ENCODE measurements around the gene HAUS7. TPM values are rescaled to one million over a fixed set of nuclear protein-coding genes. Genes with fewer than 3 reads are reported as not detected.

Gene HAUS7
- total RNA-seq, 1 experiment from 2014 or later = 59.9 TPM

DNA sequence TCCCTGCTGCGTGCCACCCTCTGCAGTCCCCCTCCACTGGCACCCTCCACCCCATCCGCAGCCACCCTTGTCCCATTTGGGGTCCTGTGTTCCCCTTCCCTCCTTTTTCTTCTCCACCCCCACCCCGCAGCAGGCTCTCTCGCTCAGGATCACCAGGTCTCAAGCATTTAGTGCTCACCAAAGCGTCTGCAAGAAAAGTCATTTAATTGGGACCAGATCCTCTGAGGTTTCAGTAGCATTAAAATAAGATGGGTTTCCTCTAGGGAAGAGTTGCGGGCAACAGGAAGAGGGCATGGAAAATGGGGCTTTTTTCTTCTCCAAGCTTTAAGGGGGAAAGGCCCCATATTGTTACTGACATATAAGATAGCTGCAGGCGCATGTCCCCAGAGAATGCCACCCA, 4.9 kb upstream of the HAUS7 start:
- Histone ChIP-seq H3K9me3 (ENCODE audit: control insufficient read depth, insufficient read depth, low read depth, low read length) (no peaks in the 10 kb centered on the region), H3K27ac (ENCODE audit: low read length) (no peak overlapping the region), H3K4me1 (ENCODE audit: control insufficient read depth, insufficient read depth, low read length) (no peaks in the 10 kb centered on the region), H3K27me3 (ENCODE audit: control insufficient read depth, insufficient read depth, low read length) (no peaks in the 10 kb centered on the region), H3K36me3 (ENCODE audit: control insufficient read depth, insufficient read depth, low read length) (no peaks in the 10 kb centered on the region), H3K4me3 (ENCODE audit: low read depth in 2 of 2, low read length in 2 of 2) (no peak overlapping the region; a peak in 1 of 4 replicates)
- ChIA-PET CTCF (no interaction called here), POLR2A (no interaction called here)
- BruUV-seq (replicated peaks) = no TSS peak
- ATAC-seq (no peak), DNase-seq (ENCODE audit: low read depth, low spot score) (no peak)
- in situ Hi-C loops (cut with HindIII; ENCODE audit: low pct_unique_long_range_greater_than_20kb, low sequenced_read_pairs) (no loop called here), intact Hi-C loops (cut with micrococcal nuclease; ENCODE audit: unreplicated experiment) (no loop called here)
- TF ChIP-seq POLR2AphosphoS5 (IDR thresholded peaks at IDR 0.05; ENCODE audit: low read depth, low read length) = no peak
- TF ChIP-seq, protein P1, sequence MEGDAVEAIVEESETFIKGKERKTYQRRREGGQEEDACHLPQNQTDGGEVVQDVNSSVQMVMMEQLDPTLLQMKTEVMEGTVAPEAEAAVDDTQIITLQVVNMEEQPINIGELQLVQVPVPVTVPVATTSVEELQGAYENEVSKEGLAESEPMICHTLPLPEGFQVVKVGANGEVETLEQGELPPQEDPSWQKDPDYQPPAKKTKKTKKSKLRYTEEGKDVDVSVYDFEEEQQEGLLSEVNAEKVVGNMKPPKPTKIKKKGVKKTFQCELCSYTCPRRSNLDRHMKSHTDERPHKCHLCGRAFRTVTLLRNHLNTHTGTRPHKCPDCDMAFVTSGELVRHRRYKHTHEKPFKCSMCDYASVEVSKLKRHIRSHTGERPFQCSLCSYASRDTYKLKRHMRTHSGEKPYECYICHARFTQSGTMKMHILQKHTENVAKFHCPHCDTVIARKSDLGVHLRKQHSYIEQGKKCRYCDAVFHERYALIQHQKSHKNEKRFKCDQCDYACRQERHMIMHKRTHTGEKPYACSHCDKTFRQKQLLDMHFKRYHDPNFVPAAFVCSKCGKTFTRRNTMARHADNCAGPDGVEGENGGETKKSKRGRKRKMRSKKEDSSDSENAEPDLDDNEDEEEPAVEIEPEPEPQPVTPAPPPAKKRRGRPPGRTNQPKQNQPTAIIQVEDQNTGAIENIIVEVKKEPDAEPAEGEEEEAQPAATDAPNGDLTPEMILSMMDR (IDR thresholded peaks at IDR 0.05) = no peak
- TF ChIP-seq, protein P2, sequence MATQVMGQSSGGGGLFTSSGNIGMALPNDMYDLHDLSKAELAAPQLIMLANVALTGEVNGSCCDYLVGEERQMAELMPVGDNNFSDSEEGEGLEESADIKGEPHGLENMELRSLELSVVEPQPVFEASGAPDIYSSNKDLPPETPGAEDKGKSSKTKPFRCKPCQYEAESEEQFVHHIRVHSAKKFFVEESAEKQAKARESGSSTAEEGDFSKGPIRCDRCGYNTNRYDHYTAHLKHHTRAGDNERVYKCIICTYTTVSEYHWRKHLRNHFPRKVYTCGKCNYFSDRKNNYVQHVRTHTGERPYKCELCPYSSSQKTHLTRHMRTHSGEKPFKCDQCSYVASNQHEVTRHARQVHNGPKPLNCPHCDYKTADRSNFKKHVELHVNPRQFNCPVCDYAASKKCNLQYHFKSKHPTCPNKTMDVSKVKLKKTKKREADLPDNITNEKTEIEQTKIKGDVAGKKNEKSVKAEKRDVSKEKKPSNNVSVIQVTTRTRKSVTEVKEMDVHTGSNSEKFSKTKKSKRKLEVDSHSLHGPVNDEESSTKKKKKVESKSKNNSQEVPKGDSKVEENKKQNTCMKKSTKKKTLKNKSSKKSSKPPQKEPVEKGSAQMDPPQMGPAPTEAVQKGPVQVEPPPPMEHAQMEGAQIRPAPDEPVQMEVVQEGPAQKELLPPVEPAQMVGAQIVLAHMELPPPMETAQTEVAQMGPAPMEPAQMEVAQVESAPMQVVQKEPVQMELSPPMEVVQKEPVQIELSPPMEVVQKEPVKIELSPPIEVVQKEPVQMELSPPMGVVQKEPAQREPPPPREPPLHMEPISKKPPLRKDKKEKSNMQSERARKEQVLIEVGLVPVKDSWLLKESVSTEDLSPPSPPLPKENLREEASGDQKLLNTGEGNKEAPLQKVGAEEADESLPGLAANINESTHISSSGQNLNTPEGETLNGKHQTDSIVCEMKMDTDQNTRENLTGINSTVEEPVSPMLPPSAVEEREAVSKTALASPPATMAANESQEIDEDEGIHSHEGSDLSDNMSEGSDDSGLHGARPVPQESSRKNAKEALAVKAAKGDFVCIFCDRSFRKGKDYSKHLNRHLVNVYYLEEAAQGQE (IDR thresholded peaks at IDR 0.05; ENCODE audit: insufficient read depth in 1 of 2, low read depth in 2 of 2, low read length in 1 of 2) = no peak
- TF ChIP-seq SIN3A (IDR thresholded peaks at IDR 0.05; ENCODE audit: borderline replicate concordance, insufficient read depth, low read depth, low read length) = no peak
- TF ChIP-seq TCF7L2 (IDR thresholded peaks at IDR 0.05; ENCODE audit: low read depth, low read length) = no peak

DNA sequence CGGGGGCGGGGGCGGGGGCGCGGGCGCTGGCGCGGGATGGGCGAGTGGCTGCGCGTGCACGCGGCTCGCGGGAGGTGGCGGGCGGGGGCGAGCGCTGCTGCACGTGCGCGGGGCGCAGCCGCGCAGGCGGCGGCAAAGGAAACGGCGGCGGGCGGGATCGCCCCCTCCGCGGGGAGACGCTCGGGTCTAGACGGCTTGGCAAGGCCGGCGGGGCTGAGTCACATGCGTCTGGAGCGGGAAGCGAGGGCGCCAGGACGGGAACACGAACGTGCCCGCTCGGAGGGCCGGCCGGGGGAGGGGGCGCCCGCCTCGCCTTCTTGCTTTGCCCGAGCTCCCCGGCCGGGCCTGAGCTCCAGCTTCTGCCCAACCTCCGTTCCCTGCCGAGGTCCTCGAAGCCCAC, 4.3 kb upstream of the HAUS7 start:
- H3K27me3 ChIP-seq (ENCODE audit: control insufficient read depth, insufficient read depth, low read length) = no peaks in the 10 kb centered on the region
- DNase-seq (ENCODE audit: low read depth, low spot score) = no peak
- ChIA-PET POLR2A (no interaction called here), CTCF (no interaction called here)
- H3K4me3 ChIP-seq (ENCODE audit: low read depth in 2 of 2, low read length in 2 of 2) = peak overlapping the region; percentile 13 to 18
- H3K27ac ChIP-seq (ENCODE audit: low read length) = no peak overlapping the region
- intact Hi-C loops (cut with micrococcal nuclease; ENCODE audit: unreplicated experiment) (no loop called here), in situ Hi-C loops (cut with HindIII; ENCODE audit: low pct_unique_long_range_greater_than_20kb, low sequenced_read_pairs) (no loop called here)
- BruUV-seq (replicated peaks) = no TSS peak
- TF ChIP-seq, protein P1 (IDR thresholded peaks at IDR 0.05) = no peak
- TF ChIP-seq SIN3A (IDR thresholded peaks at IDR 0.05; ENCODE audit: borderline replicate concordance, insufficient read depth, low read depth, low read length) (no peak), POLR2AphosphoS5 (IDR thresholded peaks at IDR 0.05; ENCODE audit: low read depth, low read length) (no peak), TCF7L2 (IDR thresholded peaks at IDR 0.05; ENCODE audit: low read depth, low read length) (no peak)
- TF ChIP-seq, protein P2 (IDR thresholded peaks at IDR 0.05; ENCODE audit: insufficient read depth in 1 of 2, low read depth in 2 of 2, low read length in 1 of 2) = no peak
- ATAC-seq = no peak
- H3K36me3 ChIP-seq (ENCODE audit: control insufficient read depth, insufficient read depth, low read length) = no peaks in the 10 kb centered on the region
- H3K4me1 ChIP-seq (ENCODE audit: control insufficient read depth, insufficient read depth, low read length) = no peaks in the 10 kb centered on the region
- no peaks in the 10 kb centered on the region for H3K9me3 ChIP-seq (ENCODE audit: control insufficient read depth, insufficient read depth, low read depth, low read length)
